HepG2 (cell line): ENCODE data around the gene TMEFF1. TPM values are rescaled to one million over a fixed set of nuclear protein-coding genes. Genes with fewer than 3 reads are reported as not detected.

Source experiments
- ATAC-seq: fragments of 200-7000 bp; cut with Tn5 transposase; 3 replicates; pipeline ENCODE4 v1.9.1; 2020; ENCODE audit warnings: mild to moderate bottlenecking, moderate library complexity
- BruUV-seq: library from RNA; stranded (reverse); fragments of 400-500 nt; replicated peaks from 2 replicates; lab custom pipeline; 2021; lab: Mats Ljungman, UMichigan
- CTCF ChIA-PET: fragments of 300-600 bp; formaldehyde crosslinking; extraction: SDS; loops from one replicate; lab custom pipeline; 2021; ENCODE audit warnings: low total read pairs, inconsistent platforms, low intra/inter-chr PET ratio; lab: Yijun Ruan, JAX
- POLR2A ChIA-PET: fragments of 350-600 bp; sonication (Branson Sonifier 250); formaldehyde crosslinking; loops from one replicate; lab custom pipeline; 2020; ENCODE audit warnings: antibody characterized with exemption, inconsistent platforms; lab: Yijun Ruan, JAX
- DNase-seq: peaks from one replicate; pipeline ENCODE4 v3.0.0-alpha.2; 2015; ENCODE audit warnings: low spot score
- FAIRE-seq: peaks from 3 replicates; lab custom pipeline; 2011; peaks lifted over from hg19 to GRCh38; lab: Jason Lieb, UNC
- H2AFZ ChIP-seq: one replicate; pipeline ENCODE4 v1.6.1; 2011; ENCODE audit warnings: low read length, inconsistent platforms
- H3K27ac ChIP-seq: fragments of 300-600 bp; 3 replicates; pipeline ENCODE4 v1.8.0; 2011; ENCODE audit warnings: mixed run types, mild to moderate bottlenecking, mixed read lengths, low read length, inconsistent platforms; ENCODE audit not compliant: insufficient read depth; ENCODE audit errors: extremely low read length
- H3K27me3 ChIP-seq, 2 experiments: fragments of 200-600 bp in 1 of 2; 2 replicates in 1 of 2; 3 replicates in 1 of 2; pipeline versions ENCODE4 v1.6.0 to v1.8.0; 2011; ENCODE audit warnings: low read length in 2 of 2, mild to moderate bottlenecking in 2 of 2, moderate library complexity in 2 of 2, inconsistent platforms in 1 of 2; ENCODE audit not compliant: insufficient read depth in 2 of 2, control insufficient read depth in 1 of 2
- H3K36me3 ChIP-seq, 2 experiments: fragments of 200-600 bp in 1 of 2; replicated peaks in 1 of 2; 2 replicates in 1 of 2; 3 replicates in 1 of 2; pipeline versions ENCODE4 v1.5.1 to v1.8.0; 2011; ENCODE audit warnings: low read length in 2 of 2, inconsistent platforms in 1 of 2; ENCODE audit not compliant: insufficient read depth in 2 of 2, control insufficient read depth in 1 of 2
- H3K4me1 ChIP-seq: 2 replicates; pipeline ENCODE4 v1.5.1; 2012; ENCODE audit warnings: low read length, inconsistent platforms; ENCODE audit not compliant: insufficient read depth
- H3K4me2 ChIP-seq: 2 replicates; pipeline ENCODE4 v1.6.0; 2011; ENCODE audit warnings: low read depth, low read length, inconsistent platforms
- H3K4me3 ChIP-seq, 3 experiments: fragments of 200-600 bp in 1 of 3; sonication (generic), shearing (Covaris generic) in 1 of 3; replicated peaks in 1 of 3; 2 replicates each; pipeline ENCODE4 v1.5.1; 2011 to 2016; ENCODE audit warnings: low read length in 3 of 3, inconsistent platforms in 2 of 3, low read depth in 2 of 3, mild to moderate bottlenecking in 2 of 3, control low read depth in 1 of 3, mixed read lengths in 1 of 3; ENCODE audit not compliant: insufficient read depth in 1 of 3
- H3K79me2 ChIP-seq: one replicate; pipeline ENCODE4 v1.6.1; 2011; ENCODE audit warnings: low read length, inconsistent platforms; ENCODE audit not compliant: insufficient read depth
- H3K9ac ChIP-seq: 2 replicates; pipeline ENCODE4 v1.6.0; 2011; ENCODE audit warnings: mild to moderate bottlenecking, low read depth, low read length, inconsistent platforms; ENCODE audit not compliant: insufficient read depth
- H3K9me3 ChIP-seq: 2 replicates; pipeline ENCODE4 v1.5.1; 2012; ENCODE audit warnings: mild to moderate bottlenecking, low read length
- H4K20me1 ChIP-seq: 2 replicates; pipeline ENCODE4 v1.6.0; 2011; ENCODE audit warnings: inconsistent platforms, mild to moderate bottlenecking, low read length, moderate library complexity; ENCODE audit not compliant: insufficient read depth
- CTCF ChIP-seq: sonication (generic); formaldehyde crosslinking; IDR thresholded peaks from 2 replicates; pipeline ENCODE4 v1.5.0; 2020; ENCODE audit warnings: mild to moderate bottlenecking, missing genetic modification reagents, moderate library complexity
- DNMT1 ChIP-seq: sonication (generic); formaldehyde crosslinking; IDR thresholded peaks from 2 replicates; pipeline ENCODE4 v1.5.1; 2020; ENCODE audit warnings: mild to moderate bottlenecking, missing genetic modification reagents
- EP300 ChIP-seq, 3 experiments: sonication (generic) in 1 of 3; formaldehyde crosslinking in 1 of 3; IDR thresholded peaks; 2 replicates each; pipeline versions ENCODE4 v1.5.1 to v1.6.1; 2011 to 2020; ENCODE audit warnings: low read depth in 2 of 3, low read length in 2 of 3, borderline replicate concordance in 1 of 3, improper control_type of control experiment in 1 of 3, mild to moderate bottlenecking in 1 of 3, missing genetic modification reagents in 1 of 3, moderate library complexity in 1 of 3
- GFI1 ChIP-seq: sonication (generic); formaldehyde crosslinking; IDR thresholded peaks from 2 replicates; pipeline ENCODE4 v1.5.0; 2020; ENCODE audit warnings: missing genetic modification reagents, mild to moderate bottlenecking, borderline replicate concordance
- HIVEP1 ChIP-seq: sonication (generic); formaldehyde crosslinking; IDR thresholded peaks from 2 replicates; pipeline ENCODE4 v1.4.0; 2020; ENCODE audit warnings: mild to moderate bottlenecking, missing genetic modification reagents
- HNF1B ChIP-seq: sonication (generic); formaldehyde crosslinking; IDR thresholded peaks from 2 replicates; pipeline ENCODE4 v1.5.1; 2020; ENCODE audit warnings: mild to moderate bottlenecking, moderate library complexity, missing genetic modification reagents
- KDM3A ChIP-seq: IDR thresholded peaks from 2 replicates; pipeline ENCODE4 v1.6.1; 2018; ENCODE audit warnings: low read depth, missing compliant biosample characterization
- MLLT10 ChIP-seq: sonication (generic); formaldehyde crosslinking; IDR thresholded peaks from 2 replicates; pipeline ENCODE4 v1.4.0; 2020; ENCODE audit warnings: missing genetic modification reagents
- MYPOP ChIP-seq: sonication (generic); formaldehyde crosslinking; IDR thresholded peaks from 2 replicates; pipeline ENCODE4 v1.8.1; 2023; ENCODE audit warnings: mild to moderate bottlenecking, moderate library complexity, missing genetic modification reagents
- NPAS2 ChIP-seq: sonication (generic); formaldehyde crosslinking; IDR thresholded peaks from 2 replicates; pipeline ENCODE4 v1.8.0; 2022; ENCODE audit warnings: mild to moderate bottlenecking, missing genetic modification reagents, borderline replicate concordance
- RXRB ChIP-seq: IDR thresholded peaks from 2 replicates; pipeline ENCODE4 v1.6.1; 2016; ENCODE audit warnings: borderline replicate concordance, missing genetic modification reagents, missing compliant biosample characterization
- SAFB2 ChIP-seq: sonication (generic); formaldehyde crosslinking; IDR thresholded peaks from 2 replicates; pipeline ENCODE4 v1.5.1; 2020; ENCODE audit warnings: missing genetic modification reagents, low read depth, mild to moderate bottlenecking, borderline replicate concordance
- SAP130 ChIP-seq: IDR thresholded peaks from 2 replicates; pipeline ENCODE4 v1.6.1; 2016; ENCODE audit warnings: low read depth
- SIX4 ChIP-seq: sonication (generic); formaldehyde crosslinking; IDR thresholded peaks from 2 replicates; pipeline ENCODE4 v1.4.0; 2020; ENCODE audit warnings: missing genetic modification reagents
- SRF ChIP-seq: IDR thresholded peaks from 2 replicates; pipeline ENCODE4 v1.6.1; 2011; ENCODE audit warnings: mild to moderate bottlenecking, low read depth, low read length, moderate library complexity
- STAG1 ChIP-seq: sonication (generic); formaldehyde crosslinking; IDR thresholded peaks from 2 replicates; pipeline ENCODE4 v1.4.0; 2020; ENCODE audit warnings: missing genetic modification reagents
- ZNF550 ChIP-seq: sonication (generic); formaldehyde crosslinking; IDR thresholded peaks from 2 replicates; pipeline ENCODE4 v1.4.0; 2020; ENCODE audit warnings: mild to moderate bottlenecking, missing genetic modification reagents, borderline replicate concordance
- ZNF672 ChIP-seq: sonication (generic); formaldehyde crosslinking; IDR thresholded peaks from 2 replicates; pipeline ENCODE4 v1.8.1; 2022; ENCODE audit warnings: missing genetic modification reagents
- WGBS: methylation state at CpG from one replicate; pipeline ENCODE4 v1.1.6; 2017; ENCODE audit warnings: low lambda C conversion rate; 5-methylcytosine and 5-hydroxymethylcytosine counted together
- in situ Hi-C: cut with HindIII; loops from 2 replicates; pipeline ENCODE4 v1.10.0; 2017; ENCODE audit warnings: low pct_unique_long_range_greater_than_20kb; ENCODE audit not compliant: extremely low pct_ligation_motif_present
- intact Hi-C: fragments of 100-400 bp; cut with micrococcal nuclease; formaldehyde crosslinking; loops from one replicate; pipeline ENCODE4 v1.10.0; 2022; ENCODE audit not compliant: unreplicated experiment
- polyA plus RNA-seq, 8 experiments: library from polyadenylated mRNA; depleted of rRNA in 3 of 8; stranded (reverse) in 7 of 8; unstranded in 1 of 8; fragments of >200 nt; fragmentation: Illumina TruSeq in 4 of 8; extraction: Trizol in 4 of 8; gene quantifications; 2 replicates each; pipeline versions ENCODE4 v1.2.1 to v1.2.3, GENCODE V29; 2011 to 2016; ENCODE audit warnings: low read depth in 4 of 8, missing spikeins in 1 of 8, mixed read lengths in 1 of 8; ENCODE audit not compliant: insufficient read depth in 1 of 8
- total RNA-seq, 5 experiments: library from RNA; depleted of rRNA; stranded (reverse); fragments of >200 nt; fragmentation: Illumina TruSeq; extraction: Trizol; gene quantifications; 2 replicates each; pipeline ENCODE4 v1.2.3, GENCODE V29; 2016; ENCODE audit warnings: low read depth in 1 of 5

The TMEFF1 gene
- total and polyA plus RNA-seq, 2 of the 13 experiments (the other 11 are each of a cell fraction or from before 2014, with no cell fraction given), result 0.87 to 1.9 TPM

- no peak for TF ChIP-seq MYPOP
- no peak for TF ChIP-seq SAFB2
- no peak for TF ChIP-seq SIX4 (CRISPR knock-in tag)
- peak; percentile 86 for TF ChIP-seq CTCF (CRISPR knock-in tag)
- no peak for TF ChIP-seq NPAS2 (CRISPR knock-in tag)
- peak; percentile 94 for TF ChIP-seq STAG1
- no peak for TF ChIP-seq ZNF550 (CRISPR knock-in tag)
- 0 out of 2 replicates have a peak, but pooled peaks have one; percentile 22 for TF ChIP-seq SAP130
- 0 out of 2 replicates have a peak, but pooled peaks have one; percentile 15 for TF ChIP-seq RXRB
Observed at GRCh38 chr9:100595391-100596199, 122.6 kb downstream of the TMEFF1 start (continued).

- 24% methylated on average over 5 of the region's 6 CpGs for WGBS
- ChIA-PET CTCF (no interaction called here), POLR2A (no interaction called here)
- Histone ChIP-seq H3K4me2 (no peak overlapping the region), H3K4me3 (no peak overlapping the region), H3K27me3 (no peaks in the 10 kb centered on the region), H3K9me3 (no peaks in the 10 kb centered on the region), H3K79me2 (no peaks in the 10 kb centered on the region), H4K20me1 (no peaks in the 10 kb centered on the region), H2AFZ (no peak overlapping the region), H3K36me3 (no peaks in the 10 kb centered on the region), H3K9ac (no peak overlapping the region), H3K27ac (no peak overlapping the region), H3K4me1 (peaks cover 25% of the 10 kb centered on the region)
- ATAC-seq (no peak), FAIRE-seq (no peak), DNase-seq (no peak)
- in situ Hi-C loops, result loop anchor here (5.0 to 25.0 kb wide), 4 partner anchors 160 to 1435 kb away; no protein-coding TSS in a partner anchor
- no TSS peak for BruUV-seq
- intact Hi-C loops, result loop anchor here (5.0 kb wide), 2 partner anchors 275 to 460 kb away; no protein-coding TSS in a partner anchor
- TF ChIP-seq HIVEP1, result no peak
- TF ChIP-seq EP300 (IDR thresholded peaks at IDR 0.05; ENCODE audit: low read depth in 2 of 2, low read length in 2 of 2), result no peak
- TF ChIP-seq EP300 (CRISPR knock-in tag; IDR thresholded peaks at IDR 0.05; ENCODE audit: borderline replicate concordance), result no peak
- TF ChIP-seq DNMT1, result no peak
- TF ChIP-seq SRF, result no peak
- TF ChIP-seq HNF1B (CRISPR knock-in tag), result no peak
- no peak for TF ChIP-seq MLLT10 (CRISPR knock-in tag)
- no peak for TF ChIP-seq ZNF672
- TF ChIP-seq KDM3A (CRISPR knock-in tag), result no peak
- no peak for TF ChIP-seq GFI1 (CRISPR knock-in tag)
Observed at GRCh38 chr9:100597236-100597635, 124.3 kb downstream of the TMEFF1 start.
